Esophagus muscularis mucosa (tissue), 4 donors: ENCODE data around the gene WNT6. TPM values are rescaled to one million over a fixed set of nuclear protein-coding genes. Genes with fewer than 3 reads are reported as not detected.

Experiments
- DNase-seq: peaks from one replicate; pipeline ENCODE4 v3.0.0-alpha.2; 2017; ENCODE audit errors: extremely low spot score
- H3K27ac ChIP-seq, 4 donors: fragments of 200-600 bp; sonication (generic); replicated peaks in 1 of 4; 1 replicate in 3 of 4; 2 replicates in 1 of 4; pipeline ENCODE4 v1.5.1; 2016 to 2019; ENCODE audit warnings: mild to moderate bottlenecking in 1 of 4
- H3K27me3 ChIP-seq, 4 donors: fragments of 200-600 bp; sonication (generic); one replicate each; pipeline versions ENCODE4 v1.5.1 to v1.6.0; 2016 to 2019
- H3K36me3 ChIP-seq, 4 donors: fragments of 200-600 bp; sonication (generic); one replicate each; pipeline ENCODE4 v1.5.1; 2016 to 2019
- H3K4me1 ChIP-seq, 4 donors: fragments of 200-600 bp; sonication (generic); one replicate each; pipeline ENCODE4 v1.5.1; 2016 to 2019
- H3K4me3 ChIP-seq, 4 donors: fragments of 200-600 bp; sonication (generic); 1 replicate in 2 of 4; 2 replicates in 2 of 4; pipeline ENCODE4 v1.5.1; 2016 to 2019; ENCODE audit warnings: mild to moderate bottlenecking in 4 of 4, moderate library complexity in 1 of 4
- H3K9me3 ChIP-seq, 4 donors: fragments of 200-600 bp; sonication (generic); 1 replicate in 3 of 4; 2 replicates in 1 of 4; pipeline ENCODE4 v1.5.1; 2016 to 2019
- CTCF ChIP-seq, 3 experiments: fragments of 200-600 bp in 2 of 3; fragments of 450-650 bp in 1 of 3; sonication (generic) in 2 of 3; IDR thresholded peaks; one replicate each; pipeline ENCODE4 v1.5.1; 2017 to 2019; ENCODE audit warnings: antibody characterized with exemption in 3 of 3, mild to moderate bottlenecking in 2 of 3, moderate library complexity in 1 of 3
- EP300 ChIP-seq: sonication (generic); formaldehyde crosslinking; IDR thresholded peaks from one replicate; pipeline ENCODE4 v1.6.1; 2017; ENCODE audit warnings: antibody characterized with exemption
- POLR2A ChIP-seq: fragments of 450-650 bp; IDR thresholded peaks from one replicate; pipeline ENCODE4 v1.6.1; 2017; ENCODE audit warnings: antibody characterized with exemption, moderate library complexity, mild to moderate bottlenecking, low read depth
- POLR2AphosphoS5 ChIP-seq, 2 donors: sonication (generic); formaldehyde crosslinking; IDR thresholded peaks; one replicate each; pipeline ENCODE4 v1.6.1; 2017; ENCODE audit warnings: antibody characterized with exemption in 2 of 2
- WGBS: methylation state at CpG from one replicate; pipeline ENCODE4 v1.1.5; 2018; 5-methylcytosine and 5-hydroxymethylcytosine counted together
- intact Hi-C: fragments of 100-400 bp; cut with DNase I; formaldehyde crosslinking; loops from one replicate; pipeline ENCODE4 v1.15.1; 2023
- small RNA-seq, 3 donors: library from RNA; depleted of rRNA; stranded (forward); fragments of <200 nt; gene quantifications; one replicate each; pipeline ENCODE3, GENCODE V24; 2016
- total RNA-seq, 4 donors: library from RNA; depleted of rRNA; stranded (reverse); fragments of >200 nt; gene quantifications; one replicate each; pipeline versions ENCODE4 v1.1.0 to v1.2.1, GENCODE V29; 2016

The WNT6 gene
- total RNA-seq, 4 donors from 2014 or later = 2.9 to 14.3 (median 8.0) TPM

- intact Hi-C loops = no loop called here
- TF ChIP-seq POLR2AphosphoS5 (IDR thresholded peaks at IDR 0.05) (peak in 1 of 2 donors; percentile 70), POLR2A (no peak), CTCF (IDR thresholded peaks at IDR 0.05) (no peak)
- Histone ChIP-seq H3K4me3 (peak overlapping the region; percentile 49 to 70 (median 58)), H3K4me1 (peaks cover 8 to 14% (median 13%) of the 10 kb centered on the region in 4 donors), H3K27me3 (peaks cover 0 to 19% (median 0%) of the 10 kb centered on the region in 4 donors), H3K27ac (peak overlapping the region in 2 of 4 donors; percentile 30 to 57), H3K36me3 (no peaks in the 10 kb centered on the region), H3K9me3 (no peaks in the 10 kb centered on the region)
- WGBS = 3% methylated on average over 45 of the region's 58 CpGs
- DNase-seq = peak; percentile 96
These were observed 49.4 kb downstream of the WNT6 start for GRCh38 chr2:218908721-218909619.

GRCh38 chr2:218910741-218911140 lies 51.1 kb downstream of the WNT6 start:
- Histone ChIP-seq H3K4me3 (no peak overlapping the region), H3K4me1 (peaks cover 8 to 14% (median 13%) of the 10 kb centered on the region in 4 donors), H3K36me3 (no peaks in the 10 kb centered on the region), H3K9me3 (no peaks in the 10 kb centered on the region), H3K27me3 (peaks cover 0 to 3% (median 0%) of the 10 kb centered on the region in 4 donors), H3K27ac (no peak overlapping the region)
- DNase-seq = no peak
- 90% methylated on average over 6 of the region's 6 CpGs for WGBS
- TF ChIP-seq EP300 = no peak
- no peak for TF ChIP-seq POLR2A
- intact Hi-C loops = no loop called here

- intact Hi-C loops = no loop called here
- WGBS = 86% methylated on average over 1 of the region's 1 CpG
- no peak overlapping the region for H3K4me3 ChIP-seq
- H3K9me3 ChIP-seq = no peaks in the 10 kb centered on the region
- TF ChIP-seq CTCF (IDR thresholded peaks at IDR 0.05) (no peak), POLR2AphosphoS5 (IDR thresholded peaks at IDR 0.05) (no peak), POLR2A (no peak)
- DNase-seq = no peak
- no peaks in the 10 kb centered on the region for H3K4me1 ChIP-seq
- peaks cover 0 to 60% (median 2%) of the 10 kb centered on the region in 4 donors for H3K27me3 ChIP-seq
- H3K27ac ChIP-seq = no peak overlapping the region
- no peaks in the 10 kb centered on the region for H3K36me3 ChIP-seq
These were observed 60.9 kb downstream of the WNT6 start for GRCh38 chr2:218920504-218920903.

Small RNA genes lying within 50 kb of the gene (small RNA-seq; reads per million reads assigned to genes)
- gene RNU6-642P = 0 reads per million in 3 donors

Other genes starting within 250 kb of the WNT6 start
- 10 to 100 TPM; 17.4 to 33.6 (median 26.3) TPM for gene ZNF142, start 200.2 kb upstream of the WNT6 start, total RNA-seq
- 10 to 100 TPM; 21.3 to 27.3 (median 25.6) TPM for gene BCS1L, start 200.1 kb upstream of the WNT6 start, total RNA-seq
- gene RNF25, start 187.8 kb upstream of the WNT6 start, total RNA-seq = 10 to 100 TPM; 16.6 to 27.5 (median 21.1) TPM
- 10 to 100 TPM; 12.1 to 19.1 (median 14.8) TPM for gene STK36, start 187.7 kb upstream of the WNT6 start, total RNA-seq
- 10 to 100 TPM in 2 of 4 donors, 1 to 10 TPM in 2; 5.8 to 11.3 (median 8.3) TPM for gene TTLL4, start 149.0 kb upstream of the WNT6 start, total RNA-seq
- 10 to 100 TPM; 20.7 to 26.3 (median 23.6) TPM for gene CYP27A1, start 77.7 kb upstream of the WNT6 start, total RNA-seq
- gene PRKAG3, start 28.0 kb upstream of the WNT6 start, total RNA-seq = not detected
- under 1 TPM in 1 of 4 donors, not detected in 3; 0.17 TPM for gene WNT10A, start 21.0 kb downstream of the WNT6 start, total RNA-seq
- under 1 TPM in 3 of 4 donors, not detected in 1; under 0.01 to 0.52 (median 0.33) TPM for gene CDK5R2, start 99.9 kb downstream of the WNT6 start, total RNA-seq
- not detected for gene FEV, start 125.4 kb downstream of the WNT6 start, total RNA-seq
- gene CRYBA2, start 133.6 kb downstream of the WNT6 start, total RNA-seq = not detected
- not detected for gene CFAP65, start 181.7 kb downstream of the WNT6 start, total RNA-seq
- gene IHH, start 201.1 kb downstream of the WNT6 start, total RNA-seq = not detected